Trophoblast cell (in vitro differentiated cells and primary cell): Measurements from ENCODE around the gene GET4.

Experiments
- DNase-seq, 2 donors: peaks; one replicate each; pipeline ENCODE4 v3.0.0-alpha.2; 2016
- H2AFZ ChIP-seq: 2 replicates; pipeline ENCODE4 v1.6.1; 2013; ENCODE audit warnings: low read length, moderate library complexity, mild to moderate bottlenecking; ENCODE audit not compliant: insufficient read depth, poor library complexity
- H2AK5ac ChIP-seq: 2 replicates; pipeline ENCODE4 v1.6.1; 2013; ENCODE audit warnings: mild to moderate bottlenecking, low read length
- H2BK120ac ChIP-seq: 2 replicates; pipeline ENCODE4 v1.6.1; 2013; ENCODE audit warnings: low read length, mild to moderate bottlenecking, moderate library complexity; ENCODE audit not compliant: insufficient read depth, poor library complexity
- H2BK12ac ChIP-seq: 2 replicates; pipeline ENCODE4 v1.6.1; 2013; ENCODE audit warnings: mild to moderate bottlenecking, low read length, moderate library complexity
- H2BK5ac ChIP-seq: 2 replicates; pipeline ENCODE4 v1.6.1; 2013; ENCODE audit warnings: low read length, low read depth, moderate library complexity, mild to moderate bottlenecking; ENCODE audit not compliant: poor library complexity
- H3K14ac ChIP-seq: 2 replicates; pipeline ENCODE4 v1.6.1; 2013; ENCODE audit warnings: mild to moderate bottlenecking, low read length
- H3K18ac ChIP-seq: 2 replicates; pipeline ENCODE4 v1.6.1; 2013; ENCODE audit warnings: mild to moderate bottlenecking, low read length
- H3K23ac ChIP-seq: 2 replicates; pipeline ENCODE4 v1.6.1; 2013; ENCODE audit warnings: low read length
- H3K27ac ChIP-seq: 2 replicates; pipeline ENCODE4 v1.5.1; 2013; ENCODE audit warnings: low read depth, mild to moderate bottlenecking, inconsistent platforms, low read length, moderate library complexity
- H3K27me3 ChIP-seq: 2 replicates; pipeline ENCODE4 v1.6.1; 2013; ENCODE audit warnings: inconsistent platforms, mild to moderate bottlenecking, low read length, moderate library complexity; ENCODE audit not compliant: insufficient read depth
- H3K36me3 ChIP-seq, 2 experiments: 1 replicate in 1 of 2; 2 replicates in 1 of 2; pipeline ENCODE4 v1.6.1; 2013; ENCODE audit warnings: low read length in 2 of 2, mild to moderate bottlenecking in 2 of 2, moderate library complexity in 1 of 2; ENCODE audit not compliant: insufficient read depth in 2 of 2, control insufficient read depth in 1 of 2
- H3K4ac ChIP-seq: 2 replicates; pipeline ENCODE4 v1.6.1; 2013; ENCODE audit warnings: low read depth, mild to moderate bottlenecking, low read length, moderate library complexity
- H3K4me1 ChIP-seq, 2 experiments: 1 replicate in 1 of 2; 2 replicates in 1 of 2; pipeline ENCODE4 v1.6.1; 2013; ENCODE audit warnings: low read length in 2 of 2, mild to moderate bottlenecking in 2 of 2, moderate library complexity in 1 of 2; ENCODE audit not compliant: insufficient read depth in 2 of 2, control insufficient read depth in 1 of 2
- H3K4me2 ChIP-seq: 2 replicates; pipeline ENCODE4 v1.6.1; 2013; ENCODE audit warnings: inconsistent platforms, mild to moderate bottlenecking, low read length, moderate library complexity
- H3K4me3 ChIP-seq: 2 replicates; pipeline ENCODE4 v1.5.1; 2013; ENCODE audit warnings: mild to moderate bottlenecking, low read depth, low read length, inconsistent platforms
- H3K79me1 ChIP-seq: one replicate; pipeline ENCODE4 v1.6.1; 2013; ENCODE audit warnings: low read length
- H3K79me2 ChIP-seq: 2 replicates; pipeline ENCODE4 v1.6.1; 2013; ENCODE audit warnings: low read length, mild to moderate bottlenecking; ENCODE audit not compliant: control insufficient read depth, insufficient read depth, poor library complexity
- H3K9ac ChIP-seq: 2 replicates; pipeline ENCODE4 v1.6.1; 2013; ENCODE audit warnings: mild to moderate bottlenecking, low read length
- H3K9me3 ChIP-seq: 2 replicates; pipeline ENCODE4 v1.6.1; 2013; ENCODE audit warnings: low read depth, mild to moderate bottlenecking, control low read depth, inconsistent platforms, low read length; ENCODE audit not compliant: insufficient read depth
- H4K12ac ChIP-seq: 2 replicates; pipeline ENCODE4 v1.6.1; 2013; ENCODE audit warnings: low read depth, mild to moderate bottlenecking, low read length, moderate library complexity
- H4K8ac ChIP-seq: 2 replicates; pipeline ENCODE4 v1.6.1; 2013; ENCODE audit warnings: low read depth, mild to moderate bottlenecking, low read length, moderate library complexity
- H4K91ac ChIP-seq: one replicate; pipeline ENCODE4 v1.6.1; 2013; ENCODE audit warnings: low read depth, mild to moderate bottlenecking, low read length, moderate library complexity
- WGBS: extraction: QIAGEN DNeasy Blood & Tissue Kit; methylation state at CpG from one replicate; pipeline ENCODE4 v1.1.7; 2013; ENCODE audit warnings: missing lambda C conversion rate; ENCODE audit not compliant: insufficient read length, insufficient coverage; ENCODE audit errors: extremely low coverage; 5-methylcytosine and 5-hydroxymethylcytosine counted together

GET4 gene

GRCh38 chr7:875051-875450 lies 1.3 kb upstream of the GET4 start:
- no peak overlapping the region for H3K4ac ChIP-seq
- H2BK120ac ChIP-seq = peak overlapping the region; percentile 36
- peaks cover 20% of the 10 kb centered on the region for H3K79me2 ChIP-seq
- H3K4me3 ChIP-seq = no peak overlapping the region
- no peak overlapping the region for H3K18ac ChIP-seq
- H3K9ac ChIP-seq = no peak overlapping the region
- H2BK5ac ChIP-seq = no peak overlapping the region
- no peak overlapping the region for H3K14ac ChIP-seq
- no peak for DNase-seq
- peak overlapping the region; percentile 15 for H4K12ac ChIP-seq
- H2AFZ ChIP-seq = no peak overlapping the region
- H3K4me1 ChIP-seq = peaks cover 0 to 5% of the 10 kb centered on the region in 2 experiments
- H3K79me1 ChIP-seq = peaks cover 9% of the 10 kb centered on the region
- no peak overlapping the region for H3K27ac ChIP-seq
- no peak overlapping the region for H3K23ac ChIP-seq
- no peak overlapping the region for H3K4me2 ChIP-seq
- H3K9me3 ChIP-seq = no peaks in the 10 kb centered on the region
- no peak overlapping the region for H4K91ac ChIP-seq
- H2AK5ac ChIP-seq = no peak overlapping the region
- peak overlapping the region; percentile 64 for H4K8ac ChIP-seq
- no peaks in the 10 kb centered on the region for H3K27me3 ChIP-seq
- WGBS = no CpG with 5 or more reads among the region's 7 CpGs
- peaks cover 22 to 26% of the 10 kb centered on the region in 2 experiments for H3K36me3 ChIP-seq
- no peak overlapping the region for H2BK12ac ChIP-seq

GRCh38 chr7:875476-876076 lies 778 bp upstream of the GET4 start:
- Histone ChIP-seq H4K91ac (peak overlapping the region; percentile 83), H4K8ac (peak overlapping the region; percentile 64), H3K4me2 (peak overlapping the region; percentile 51), H3K4me3 (no peak overlapping the region), H2BK5ac (no peak overlapping the region), H3K79me1 (peaks cover 9% of the 10 kb centered on the region), H3K4me1 (peaks cover 0 to 5% of the 10 kb centered on the region in 2 experiments), H3K27ac (no peak overlapping the region), H2BK120ac (peak overlapping the region; percentile 36), H3K23ac (no peak overlapping the region), H3K9ac (no peak overlapping the region), H3K4ac (peak overlapping the region; percentile 22), H3K14ac (peak overlapping the region; percentile 27), H3K79me2 (peaks cover 23% of the 10 kb centered on the region), H3K9me3 (no peaks in the 10 kb centered on the region), H2AK5ac (peak overlapping the region; percentile 95), H4K12ac (peak overlapping the region; percentile 15), H3K36me3 (peaks cover 22 to 23% of the 10 kb centered on the region in 2 experiments), H3K27me3 (no peaks in the 10 kb centered on the region), H2BK12ac (peak overlapping the region; percentile 23), H2AFZ (no peak overlapping the region), H3K18ac (no peak overlapping the region)
- DNase-seq = no peak
- no CpG with 5 or more reads among the region's 27 CpGs for WGBS

GRCh38 chr7:876972-877311 lies 588 bp downstream of the GET4 start:
- WGBS = no CpG with 5 or more reads among the region's 26 CpGs
- H3K4me1 ChIP-seq = peaks cover 0 to 5% of the 10 kb centered on the region in 2 experiments

GRCh38 chr7:877312-878232 lies 1.2 kb downstream of the GET4 start:
- H3K27ac ChIP-seq = peak overlapping the region; percentile 68
- no peaks in the 10 kb centered on the region for H3K9me3 ChIP-seq
- peak overlapping the region; percentile 15 for H2BK120ac ChIP-seq
- H2BK12ac ChIP-seq = no peak overlapping the region
- H3K4me1 ChIP-seq = peaks cover 0 to 5% of the 10 kb centered on the region in 2 experiments
- H2BK5ac ChIP-seq = peak overlapping the region; percentile 18
- peak overlapping the region; percentile 76 for H4K91ac ChIP-seq
- WGBS = no CpG with 5 or more reads among the region's 47 CpGs
- H3K79me2 ChIP-seq = peaks cover 32% of the 10 kb centered on the region
- H2AK5ac ChIP-seq = peak overlapping the region; percentile 10
- peak overlapping the region; percentile 81 for H4K12ac ChIP-seq
- peaks cover 9% of the 10 kb centered on the region for H3K79me1 ChIP-seq
- peak overlapping the region; percentile 71 for H4K8ac ChIP-seq
- peak overlapping the region; percentile 62 for H3K4ac ChIP-seq
- peak in 1 of 2 donors; percentile 43 for DNase-seq
- H3K4me2 ChIP-seq = peak overlapping the region; percentile 63
- peak overlapping the region; percentile 95 for H3K4me3 ChIP-seq
- H3K9ac ChIP-seq = peak overlapping the region; percentile 81
- H3K23ac ChIP-seq = no peak overlapping the region
- peak overlapping the region; percentile 16 for H3K14ac ChIP-seq
- no peak overlapping the region for H2AFZ ChIP-seq
- H3K36me3 ChIP-seq = peaks cover 11 to 12% of the 10 kb centered on the region in 2 experiments
- H3K27me3 ChIP-seq = no peaks in the 10 kb centered on the region
- H3K18ac ChIP-seq = peak overlapping the region; percentile 20

More at GRCh38 chr7:876972-877311, 588 bp downstream of the GET4 start:
- peak overlapping the region; percentile 68 for H3K27ac ChIP-seq
- peak overlapping the region; percentile 20 for H3K18ac ChIP-seq
- no peak overlapping the region for H3K23ac ChIP-seq
- peak overlapping the region; percentile 76 for H4K91ac ChIP-seq
- peaks cover 28% of the 10 kb centered on the region for H3K79me2 ChIP-seq
- no peaks in the 10 kb centered on the region for H3K9me3 ChIP-seq
- H2BK5ac ChIP-seq = peak overlapping the region; percentile 18
- no peaks in the 10 kb centered on the region for H3K27me3 ChIP-seq
- H3K4me3 ChIP-seq = peak overlapping the region; percentile 95
- peak overlapping the region; percentile 41 for H2AFZ ChIP-seq
- peak overlapping the region; percentile 71 for H4K8ac ChIP-seq
- peak overlapping the region; percentile 10 for H2AK5ac ChIP-seq
- peak overlapping the region; percentile 35 for H3K4ac ChIP-seq
- peak overlapping the region; percentile 81 for H4K12ac ChIP-seq
- DNase-seq = peak; percentile 36 to 54
- H2BK120ac ChIP-seq = peak overlapping the region; percentile 15
- peak overlapping the region; percentile 81 for H3K9ac ChIP-seq
- H3K4me2 ChIP-seq = peak overlapping the region; percentile 63
- no peak overlapping the region for H2BK12ac ChIP-seq
- H3K14ac ChIP-seq = peak overlapping the region; percentile 16
- H3K79me1 ChIP-seq = peaks cover 9% of the 10 kb centered on the region
- H3K36me3 ChIP-seq = peaks cover 18% of the 10 kb centered on the region in 2 experiments
